Body of pancreas (tissue), 4 donors: ENCODE results near the gene ARHGAP24.

Experiments
- CTCF ChIP-seq, 7 experiments: fragments of 450-650 bp in 4 of 7; fragments of 200-600 bp in 3 of 7; sonication (generic) in 3 of 7; IDR thresholded peaks; one replicate each; pipeline ENCODE4 v1.5.1; 2016 to 2019; ENCODE audit warnings: antibody characterized with exemption in 7 of 7
- POLR2A ChIP-seq, 3 donors: fragments of 450-650 bp; IDR thresholded peaks; one replicate each; pipeline ENCODE4 v1.6.1; 2016; ENCODE audit warnings: antibody characterized with exemption in 3 of 3, mild to moderate bottlenecking in 2 of 3

DNA sequence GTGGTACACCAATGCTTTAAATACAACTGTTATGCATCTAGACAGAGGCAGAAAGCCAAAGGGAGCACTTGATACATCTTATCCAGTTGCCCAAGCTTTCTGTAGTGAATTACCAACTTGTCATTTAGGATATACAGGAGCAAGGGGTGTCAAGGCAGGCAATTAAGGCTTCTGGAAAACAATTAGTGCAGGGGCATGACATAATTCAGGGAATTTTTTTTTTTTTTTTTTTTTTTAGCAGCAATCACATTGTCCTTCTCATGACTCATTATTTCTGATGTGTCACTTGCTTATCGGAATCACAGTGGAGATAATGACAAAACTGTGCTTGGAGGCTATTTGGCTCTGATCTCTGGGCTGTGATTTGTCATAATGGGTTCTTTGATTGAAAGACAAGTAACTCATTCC is 259.5 kb downstream of the ARHGAP24 start:
- TF ChIP-seq POLR2A (IDR thresholded peaks at IDR 0.05): no peak
- no peak for TF ChIP-seq CTCF (IDR thresholded peaks at IDR 0.05)
